Globus pallidus (tissue), 1 donor: ENCODE measurements around the gene RASGRP1.
"Not testable (repeated sequence)": the region's sequence is repeated elsewhere in the genome, so short reads cannot be mapped to it uniquely, and the experiment has no call there.

Experiments
- DNase-seq: peaks from one replicate; pipeline ENCODE4 v3.0.0-alpha.2; 2015; ENCODE audit warnings: low spot score

Gene RASGRP1

GRCh38 chr15:38564557-38565286 lies at the start of gene RASGRP1:
Gene RASGRP1, minus strand, starts transcription at chr15:38564814. Its CDS starts 186 bp downstream, at chr15:38564628.
- no peak for DNase-seq

- no peak for DNase-seq
These were observed 48.5 kb upstream of the RASGRP1 start for GRCh38 chr15:38613085-38613484.

- DNase-seq = no peak
These were observed 47.7 kb upstream of the RASGRP1 start for GRCh38 chr15:38612159-38612863.

- no peak for DNase-seq
These were observed 46.6 kb upstream of the RASGRP1 start for GRCh38 chr15:38611228-38611627.

GRCh38 chr15:38610748-38611147 lies 46.1 kb upstream of the RASGRP1 start:
- no peak for DNase-seq

GRCh38 chr15:38609097-38609738 lies 44.6 kb upstream of the RASGRP1 start:
- DNase-seq = no peak

GRCh38 chr15:38608682-38609081 lies 44.1 kb upstream of the RASGRP1 start:
- no peak for DNase-seq

GRCh38 chr15:38605744-38606143 lies 41.1 kb upstream of the RASGRP1 start:
- DNase-seq = no peak

DNA sequence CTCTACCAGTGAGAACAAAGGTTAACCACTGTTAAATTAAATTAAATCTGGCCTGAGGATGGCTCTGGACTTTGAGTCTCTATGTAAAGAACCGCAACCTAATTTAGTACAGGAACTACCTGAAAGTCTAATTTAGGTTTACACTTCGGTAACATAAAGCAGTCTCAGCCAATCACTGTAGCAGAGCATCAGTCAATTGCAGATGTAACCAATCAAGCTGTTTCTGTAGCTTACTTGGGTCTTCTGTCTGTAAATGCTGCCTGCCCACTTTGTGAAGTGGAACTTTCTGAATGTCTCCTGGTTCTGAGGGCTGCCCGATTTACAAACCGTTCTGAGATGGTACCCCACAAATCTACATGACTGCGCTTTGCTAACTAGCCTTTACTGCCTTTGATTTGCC lies 39.1 kb upstream of the RASGRP1 start:
- no peak for DNase-seq

- DNase-seq = no peak
These were observed 38.5 kb upstream of the RASGRP1 start for GRCh38 chr15:38602910-38603670.

- no peak for DNase-seq
These were observed 35.6 kb upstream of the RASGRP1 start for GRCh38 chr15:38600236-38600635.

- DNase-seq = no peak
These were observed 34.1 kb upstream of the RASGRP1 start for GRCh38 chr15:38598749-38599148.

DNA sequence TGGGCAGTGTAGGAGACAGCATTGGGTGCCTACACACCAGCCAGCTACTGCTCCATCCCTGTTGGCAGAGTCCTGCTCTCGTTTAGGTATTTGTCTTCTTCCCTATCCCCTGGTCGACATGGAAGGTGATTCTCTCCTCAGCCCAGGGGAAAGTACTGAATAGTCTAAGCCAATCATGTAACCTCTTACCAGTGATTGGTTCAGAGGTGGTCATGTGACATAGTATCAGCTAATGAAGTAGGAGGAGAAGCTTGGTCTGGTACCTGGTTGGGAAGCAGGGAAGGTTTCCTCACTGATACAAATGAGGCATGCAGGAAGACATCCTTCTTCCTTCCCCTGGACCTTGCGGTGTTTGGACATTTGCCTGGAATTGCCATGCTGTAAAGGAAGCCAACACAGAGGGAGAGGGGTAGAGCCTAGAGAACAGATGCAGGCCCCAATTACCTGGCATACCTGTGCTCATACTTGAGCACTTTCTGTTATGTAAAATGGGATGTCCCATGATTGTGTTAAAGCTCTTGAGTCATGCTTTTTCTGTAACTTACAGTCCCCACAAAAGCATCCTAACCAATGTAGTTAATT lies 32.7 kb upstream of the RASGRP1 start:
- no peak for DNase-seq

DNA sequence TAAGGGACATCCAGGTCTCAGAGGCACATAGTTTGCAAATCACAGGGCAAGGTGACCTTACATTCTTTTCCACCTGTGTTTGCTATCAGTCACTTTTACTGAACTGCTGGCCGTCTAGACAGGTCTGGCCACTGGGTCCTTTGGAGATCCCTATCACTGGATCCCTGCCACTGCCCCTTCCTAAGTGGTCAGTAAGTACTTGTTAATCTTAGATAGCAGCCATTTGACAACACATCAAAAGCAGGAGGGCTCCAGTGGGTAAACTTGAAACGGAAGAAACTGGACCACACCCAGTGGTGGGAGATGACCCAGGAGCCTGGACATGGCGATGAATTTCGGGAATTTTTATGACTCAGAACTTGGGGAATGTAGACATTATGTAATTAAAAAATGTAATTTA lies 28.9 kb upstream of the RASGRP1 start:
- DNase-seq = no peak

DNA sequence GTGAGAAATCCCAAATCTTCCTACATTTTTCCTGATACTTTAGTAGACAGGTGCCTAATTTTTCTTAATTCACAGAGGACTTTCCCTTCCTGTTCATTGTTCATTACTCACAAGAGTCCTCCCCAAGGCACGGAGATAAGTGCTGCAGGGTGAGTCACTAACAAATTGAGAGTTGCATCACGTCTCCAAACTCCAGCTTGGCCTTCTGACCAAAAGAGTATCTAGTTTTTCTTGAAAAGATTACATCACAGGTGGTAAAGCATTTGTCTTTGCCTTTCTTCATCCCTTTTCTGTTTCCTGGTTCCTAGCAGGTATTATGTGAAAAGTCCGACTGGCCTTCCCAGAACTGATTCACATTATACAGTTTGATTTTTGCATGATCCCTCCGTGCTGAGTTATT lies 24.9 kb upstream of the RASGRP1 start:
- DNase-seq = no peak

GRCh38 chr15:38588672-38589071 lies 24.1 kb upstream of the RASGRP1 start:
- DNase-seq = peak; percentile 87

GRCh38 chr15:38587214-38587613 lies 22.6 kb upstream of the RASGRP1 start:
- DNase-seq = no peak

DNA sequence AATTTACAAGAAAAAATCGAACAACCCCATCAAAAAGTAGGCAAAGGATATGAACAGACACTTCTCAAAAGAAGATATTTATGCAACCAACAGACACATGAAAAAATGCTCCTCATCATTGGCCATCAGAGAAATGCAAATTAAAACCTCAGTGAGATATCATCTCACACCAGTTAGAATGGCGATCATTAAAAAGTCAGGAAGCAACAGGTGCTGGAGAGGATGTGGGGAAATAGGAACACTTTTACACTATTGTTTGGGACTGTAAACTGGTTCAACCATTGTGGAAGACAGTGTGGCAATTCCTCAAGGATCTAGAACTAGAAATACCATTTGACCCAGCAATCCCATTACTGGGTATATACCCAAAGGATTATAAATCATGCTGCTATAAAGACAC lies 21.4 kb upstream of the RASGRP1 start:
- DNase-seq = not testable (repeated sequence)

DNA sequence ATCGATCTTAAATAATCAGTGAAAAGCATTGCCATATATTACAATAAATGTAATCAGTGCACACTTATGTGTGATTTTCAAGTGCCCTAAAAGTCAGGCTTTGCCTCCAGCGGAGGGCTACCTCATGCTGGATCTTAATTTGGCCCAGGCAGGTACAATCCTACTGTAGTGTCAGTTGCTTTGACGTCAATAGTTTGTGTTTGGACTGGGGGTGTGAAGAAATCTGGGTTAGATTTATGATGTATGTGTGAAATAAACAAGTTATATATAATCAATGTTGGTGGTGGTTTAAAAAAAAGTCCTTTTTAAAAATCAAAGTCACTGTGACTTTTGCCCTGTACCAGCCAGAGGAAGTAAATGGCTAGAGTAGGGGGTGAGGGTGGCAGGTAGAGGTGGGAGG lies 14.0 kb upstream of the RASGRP1 start:
- DNase-seq = no peak

- DNase-seq = no peak
These were observed 12.9 kb upstream of the RASGRP1 start for GRCh38 chr15:38577424-38577987.

DNA sequence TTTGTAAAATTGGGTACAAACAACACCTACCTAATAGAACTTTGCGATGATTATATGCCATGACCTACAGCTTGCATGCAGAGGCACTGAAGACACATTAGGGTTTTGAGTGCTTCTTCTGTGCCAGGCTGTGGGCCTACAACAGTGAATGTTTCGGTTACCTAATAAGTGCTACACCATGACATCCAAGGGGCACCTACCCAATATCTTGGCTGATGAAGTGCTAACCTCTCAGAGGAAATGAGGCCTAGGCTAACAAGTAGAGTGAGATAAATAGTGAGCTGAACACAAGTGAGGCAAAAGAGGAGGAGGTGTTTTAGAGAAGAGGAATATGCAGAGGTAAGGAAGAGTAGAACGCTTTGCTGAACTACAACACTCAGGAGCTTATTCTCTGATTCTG lies 12.2 kb upstream of the RASGRP1 start:
- DNase-seq = no peak

DNA sequence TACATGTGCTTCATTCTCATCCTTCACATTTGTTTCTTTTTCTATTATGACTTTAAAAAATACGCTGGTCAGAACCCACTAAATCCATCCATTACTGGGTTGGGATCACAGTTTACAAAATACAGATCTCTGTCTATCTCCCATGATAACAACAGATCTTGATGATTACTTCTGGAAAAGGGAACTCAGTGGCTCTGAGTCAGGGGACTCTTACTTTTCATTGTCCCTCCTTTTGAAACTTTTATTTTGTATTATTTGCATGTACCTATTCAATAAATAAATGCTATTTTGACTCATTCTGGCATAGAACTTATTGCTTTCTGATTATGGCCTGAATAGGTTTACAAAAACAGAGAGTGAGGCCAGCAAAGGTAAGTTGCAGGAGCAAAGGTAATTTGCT lies 11.6 kb upstream of the RASGRP1 start:
- no peak for DNase-seq
